Measurements from ENCODE around the gene MXD1.

DNA sequence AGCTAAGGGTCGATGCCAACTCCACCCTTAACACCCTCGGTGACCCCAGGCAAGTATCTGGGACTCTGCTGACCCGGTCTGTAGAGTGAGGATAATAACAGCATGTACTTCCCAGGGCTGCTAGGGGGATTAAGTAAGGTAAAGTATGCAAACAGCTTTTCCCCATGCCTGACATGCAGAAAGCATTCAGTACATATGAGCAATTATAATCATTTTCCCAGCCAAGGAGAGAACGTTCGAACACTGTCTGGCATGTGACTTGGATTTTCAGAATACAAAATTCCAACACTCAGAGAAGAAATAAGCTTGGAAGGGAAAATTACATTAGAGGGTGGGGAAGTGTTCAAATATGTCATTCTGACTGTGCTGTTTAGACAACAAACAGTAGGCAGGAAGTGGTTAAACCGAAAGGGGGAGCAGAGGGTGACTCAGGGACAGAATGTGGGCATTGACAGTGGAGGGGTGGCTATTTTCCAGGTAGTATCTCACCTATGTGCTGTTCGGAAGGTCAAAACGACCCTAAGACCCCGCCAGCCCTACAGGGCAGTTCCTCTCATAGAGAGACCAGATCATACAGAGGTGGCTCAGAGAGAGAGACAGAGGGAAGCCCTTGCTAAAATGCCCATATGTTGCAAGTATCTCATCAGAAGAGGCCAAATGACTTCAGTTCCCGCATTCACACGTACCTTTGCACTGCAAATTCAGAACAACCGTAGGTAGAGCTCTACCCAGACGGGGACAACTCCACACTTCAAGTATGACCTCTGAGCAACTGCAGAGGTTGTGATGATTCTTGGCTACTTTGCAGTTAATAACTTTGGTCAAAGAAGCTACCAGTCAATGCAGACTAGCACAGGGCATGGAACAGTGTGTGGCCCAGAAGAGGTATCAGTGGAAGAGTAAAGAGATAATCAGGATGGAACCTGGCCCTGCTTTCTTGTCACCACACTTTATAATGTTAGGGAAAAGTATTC is 31.7 kb downstream of the MXD1 start:
- TF ChIP-seq CTCF (conservative IDR thresholded peaks at IDR 0.05; ENCODE audit: low read depth, low read length) (no peak), POLR2A (IDR thresholded peaks at IDR 0.05; ENCODE audit: low read depth, low read length) (no peak), USF2 (IDR thresholded peaks at IDR 0.05; ENCODE audit: low read depth, low read length) (no peak), SMC3 (IDR thresholded peaks at IDR 0.05; ENCODE audit: low read depth, low read length) (no peak), RAD21 (IDR thresholded peaks at IDR 0.05; ENCODE audit: low read length) (no peak)
